PFSK-1 (cell line): ENCODE results near the gene WDFY3.

Source experiments
- POLR2AphosphoS5 ChIP-seq: IDR thresholded peaks from 2 replicates; pipeline ENCODE4 v1.6.1; 2012; ENCODE audit warnings: low read depth, mild to moderate bottlenecking, control low read depth, low read length, moderate library complexity
- REST ChIP-seq, 2 experiments: IDR thresholded peaks; 2 replicates each; pipeline versions ENCODE4 v1.6.1 to v1.8.0; 2011 to 2012; ENCODE audit warnings: low read depth in 2 of 2, low read length in 2 of 2, control low read depth in 1 of 2, inconsistent platforms in 1 of 2, mild to moderate bottlenecking in 1 of 2, moderate library complexity in 1 of 2; ENCODE audit not compliant: insufficient read depth in 1 of 2

- no peak for TF ChIP-seq POLR2AphosphoS5
- TF ChIP-seq REST (IDR thresholded peaks at IDR 0.05; ENCODE audit: insufficient read depth in 1 of 2, low read depth in 2 of 2, low read length in 2 of 2): no peak
These were observed 317.4 kb downstream of the WDFY3 start for GRCh38 chr4:84648863-84649647.
